GM23338 (cell line): Measurements from ENCODE around the gene CALCOCO1. TPM values are rescaled to one million over a fixed set of nuclear protein-coding genes. Genes with fewer than 3 reads are reported as not detected.

Experiments used
- ATAC-seq: fragments of 200-7000 bp; cut with Tn5 transposase; 3 replicates; pipeline ENCODE4 v1.9.1; 2020
- DNase-seq: peaks from one replicate; pipeline ENCODE4 v3.0.0-alpha.2; 2015; ENCODE audit warnings: low spot score
- H2AFZ ChIP-seq: fragments of 200-600 bp; sonication (generic); 2 replicates; pipeline ENCODE4 v1.8.0; 2016; ENCODE audit warnings: antibody characterized with exemption, mild to moderate bottlenecking, moderate library complexity
- H3F3A ChIP-seq: fragments of 200-600 bp; sonication (generic); replicated peaks from 2 replicates; pipeline ENCODE4 v1.8.0; 2017; ENCODE audit warnings: antibody characterized with exemption, mixed run types, low read depth
- H3K27ac ChIP-seq: fragments of 200-600 bp; sonication (generic); 2 replicates; pipeline ENCODE4 v1.6.1; 2016; ENCODE audit warnings: low read depth
- H3K27me3 ChIP-seq: fragments of 200-600 bp; sonication (generic); 2 replicates; pipeline ENCODE4 v1.8.0; 2016; ENCODE audit warnings: mild to moderate bottlenecking, mixed run types, moderate library complexity; ENCODE audit not compliant: insufficient read depth
- H3K36me3 ChIP-seq: fragments of 200-600 bp; sonication (generic); 2 replicates; pipeline ENCODE4 v1.8.0; 2016; ENCODE audit warnings: mild to moderate bottlenecking; ENCODE audit not compliant: insufficient read depth
- H3K4me1 ChIP-seq: fragments of 200-600 bp; sonication (generic); 2 replicates; pipeline ENCODE4 v1.8.0; 2016; ENCODE audit warnings: mild to moderate bottlenecking, moderate library complexity; ENCODE audit not compliant: insufficient read depth
- H3K4me2 ChIP-seq: fragments of 200-600 bp; sonication (generic); 2 replicates; pipeline ENCODE4 v1.7.1; 2017; ENCODE audit warnings: mixed run types
- H3K4me3 ChIP-seq: fragments of 200-600 bp; sonication (generic); 2 replicates; pipeline ENCODE4 v1.6.1; 2016; ENCODE audit warnings: mixed run types
- H3K79me2 ChIP-seq: fragments of 200-600 bp; sonication (generic); replicated peaks from 2 replicates; pipeline ENCODE4 v1.8.0; 2017; ENCODE audit warnings: mild to moderate bottlenecking; ENCODE audit not compliant: insufficient read depth
- H3K9me2 ChIP-seq: fragments of 200-600 bp; sonication (generic); 2 replicates; pipeline ENCODE4 v1.8.0; 2017; ENCODE audit not compliant: insufficient read depth
- H4K20me1 ChIP-seq: fragments of 200-600 bp; sonication (generic); replicated peaks from 2 replicates; pipeline ENCODE4 v1.8.0; 2017; ENCODE audit warnings: mild to moderate bottlenecking; ENCODE audit not compliant: insufficient read depth
- H3K27ac Mint-ChIP-seq: 2 replicates; pipeline ENCODE4 v1.8.0; 2020; ENCODE audit warnings: inconsistent platforms, mild to moderate bottlenecking, moderate library complexity, mixed read lengths
- H3K27me3 Mint-ChIP-seq: 3 replicates; pipeline ENCODE4 v1.8.0; 2022; ENCODE audit warnings: low read depth, mild to moderate bottlenecking, moderate library complexity, mixed read lengths, inconsistent platforms; ENCODE audit not compliant: insufficient read depth, poor library complexity
- H3K36me3 Mint-ChIP-seq: 3 replicates; pipeline ENCODE4 v1.8.0; 2021; ENCODE audit warnings: low read depth, mild to moderate bottlenecking, inconsistent platforms, moderate library complexity, mixed read lengths
- H3K4me1 Mint-ChIP-seq: 3 replicates; pipeline ENCODE4 v1.8.0; 2020; ENCODE audit warnings: mild to moderate bottlenecking, inconsistent platforms, mixed read lengths
- H3K4me3 Mint-ChIP-seq: 3 replicates; pipeline ENCODE4 v1.8.0; 2021; ENCODE audit warnings: moderate library complexity, mild to moderate bottlenecking, inconsistent platforms, mixed read lengths
- H3K9me3 Mint-ChIP-seq: 3 replicates; pipeline ENCODE4 v1.8.0; 2020; ENCODE audit warnings: moderate library complexity, mild to moderate bottlenecking, inconsistent platforms, mixed read lengths
- CREB1 ChIP-seq: fragments of 250-450 bp; sonication (Bioruptor Pico); IDR thresholded peaks from 2 replicates; pipeline ENCODE4 v1.5.0; 2020; ENCODE audit warnings: low read depth, mild to moderate bottlenecking, moderate library complexity
- EZH2 ChIP-seq: fragments of 200-600 bp; sonication (generic); IDR thresholded peaks from one replicate; pipeline ENCODE4 v1.8.0; 2017; ENCODE audit warnings: antibody characterized with exemption, mild to moderate bottlenecking, low read depth; ENCODE audit not compliant: unreplicated experiment
- NANOG ChIP-seq: IDR thresholded peaks from 2 replicates; pipeline ENCODE4 v1.6.1; 2016; ENCODE audit warnings: antibody characterized with exemption, borderline replicate concordance
- POLR2AphosphoS5 ChIP-seq: IDR thresholded peaks from 2 replicates; pipeline ENCODE4 v1.6.1; 2016; ENCODE audit warnings: antibody characterized with exemption, low read depth
- REST ChIP-seq: IDR thresholded peaks from one replicate; pipeline ENCODE4 v1.6.1; 2018; ENCODE audit warnings: antibody characterized with exemption; ENCODE audit not compliant: unreplicated experiment
- STAT1 ChIP-seq: IDR thresholded peaks from one replicate; pipeline ENCODE4 v1.6.1; 2016; ENCODE audit warnings: antibody characterized with exemption; ENCODE audit not compliant: unreplicated experiment
- polyA plus RNA-seq: library from polyadenylated mRNA; unstranded; fragments of >200 nt; fragmentation: Nextera tagmentation; extraction: Ambion mirVana; gene quantifications from 2 replicates; pipeline ENCODE4 v1.2.1, GENCODE V29; 2016
- total RNA-seq: library from RNA; depleted of rRNA; stranded (reverse); fragments of >200 nt; shearing (Covaris generic); gene quantifications from 2 replicates; pipeline ENCODE4 v1.2.3, GENCODE V29; 2014
- TF ChIP-seq, protein P1 (sequence below): fragments of 250-450 bp; sonication (Bioruptor Pico); IDR thresholded peaks from 2 replicates; pipeline ENCODE4 v1.5.0; 2020; ENCODE audit warnings: mild to moderate bottlenecking, moderate library complexity

CALCOCO1 gene
- total and polyA plus RNA-seq, 2 experiments from 2014 or later = 6.5 to 20.4 TPM

DNA sequence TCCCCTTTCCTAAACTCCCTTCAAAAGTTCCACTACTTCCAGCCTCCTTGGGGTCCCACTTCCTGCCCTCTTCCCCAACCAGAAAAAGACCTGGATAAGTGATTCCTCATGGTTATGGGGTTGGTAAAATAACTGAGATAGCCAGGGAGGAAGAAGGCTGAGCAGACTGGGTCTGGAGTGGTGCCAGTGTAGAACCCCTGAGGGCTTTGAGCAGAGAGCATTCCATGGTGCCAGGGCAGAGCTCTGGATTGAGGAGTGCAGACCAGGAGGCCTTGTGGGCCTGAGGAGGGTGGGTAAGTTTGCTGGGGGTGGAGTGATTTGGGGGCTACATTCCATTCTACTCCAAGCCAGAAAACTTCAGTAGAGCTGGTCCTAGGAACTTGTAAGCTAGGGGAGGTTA lies 34.1 kb upstream of the CALCOCO1 start (continued):
- TF ChIP-seq, protein P1, sequence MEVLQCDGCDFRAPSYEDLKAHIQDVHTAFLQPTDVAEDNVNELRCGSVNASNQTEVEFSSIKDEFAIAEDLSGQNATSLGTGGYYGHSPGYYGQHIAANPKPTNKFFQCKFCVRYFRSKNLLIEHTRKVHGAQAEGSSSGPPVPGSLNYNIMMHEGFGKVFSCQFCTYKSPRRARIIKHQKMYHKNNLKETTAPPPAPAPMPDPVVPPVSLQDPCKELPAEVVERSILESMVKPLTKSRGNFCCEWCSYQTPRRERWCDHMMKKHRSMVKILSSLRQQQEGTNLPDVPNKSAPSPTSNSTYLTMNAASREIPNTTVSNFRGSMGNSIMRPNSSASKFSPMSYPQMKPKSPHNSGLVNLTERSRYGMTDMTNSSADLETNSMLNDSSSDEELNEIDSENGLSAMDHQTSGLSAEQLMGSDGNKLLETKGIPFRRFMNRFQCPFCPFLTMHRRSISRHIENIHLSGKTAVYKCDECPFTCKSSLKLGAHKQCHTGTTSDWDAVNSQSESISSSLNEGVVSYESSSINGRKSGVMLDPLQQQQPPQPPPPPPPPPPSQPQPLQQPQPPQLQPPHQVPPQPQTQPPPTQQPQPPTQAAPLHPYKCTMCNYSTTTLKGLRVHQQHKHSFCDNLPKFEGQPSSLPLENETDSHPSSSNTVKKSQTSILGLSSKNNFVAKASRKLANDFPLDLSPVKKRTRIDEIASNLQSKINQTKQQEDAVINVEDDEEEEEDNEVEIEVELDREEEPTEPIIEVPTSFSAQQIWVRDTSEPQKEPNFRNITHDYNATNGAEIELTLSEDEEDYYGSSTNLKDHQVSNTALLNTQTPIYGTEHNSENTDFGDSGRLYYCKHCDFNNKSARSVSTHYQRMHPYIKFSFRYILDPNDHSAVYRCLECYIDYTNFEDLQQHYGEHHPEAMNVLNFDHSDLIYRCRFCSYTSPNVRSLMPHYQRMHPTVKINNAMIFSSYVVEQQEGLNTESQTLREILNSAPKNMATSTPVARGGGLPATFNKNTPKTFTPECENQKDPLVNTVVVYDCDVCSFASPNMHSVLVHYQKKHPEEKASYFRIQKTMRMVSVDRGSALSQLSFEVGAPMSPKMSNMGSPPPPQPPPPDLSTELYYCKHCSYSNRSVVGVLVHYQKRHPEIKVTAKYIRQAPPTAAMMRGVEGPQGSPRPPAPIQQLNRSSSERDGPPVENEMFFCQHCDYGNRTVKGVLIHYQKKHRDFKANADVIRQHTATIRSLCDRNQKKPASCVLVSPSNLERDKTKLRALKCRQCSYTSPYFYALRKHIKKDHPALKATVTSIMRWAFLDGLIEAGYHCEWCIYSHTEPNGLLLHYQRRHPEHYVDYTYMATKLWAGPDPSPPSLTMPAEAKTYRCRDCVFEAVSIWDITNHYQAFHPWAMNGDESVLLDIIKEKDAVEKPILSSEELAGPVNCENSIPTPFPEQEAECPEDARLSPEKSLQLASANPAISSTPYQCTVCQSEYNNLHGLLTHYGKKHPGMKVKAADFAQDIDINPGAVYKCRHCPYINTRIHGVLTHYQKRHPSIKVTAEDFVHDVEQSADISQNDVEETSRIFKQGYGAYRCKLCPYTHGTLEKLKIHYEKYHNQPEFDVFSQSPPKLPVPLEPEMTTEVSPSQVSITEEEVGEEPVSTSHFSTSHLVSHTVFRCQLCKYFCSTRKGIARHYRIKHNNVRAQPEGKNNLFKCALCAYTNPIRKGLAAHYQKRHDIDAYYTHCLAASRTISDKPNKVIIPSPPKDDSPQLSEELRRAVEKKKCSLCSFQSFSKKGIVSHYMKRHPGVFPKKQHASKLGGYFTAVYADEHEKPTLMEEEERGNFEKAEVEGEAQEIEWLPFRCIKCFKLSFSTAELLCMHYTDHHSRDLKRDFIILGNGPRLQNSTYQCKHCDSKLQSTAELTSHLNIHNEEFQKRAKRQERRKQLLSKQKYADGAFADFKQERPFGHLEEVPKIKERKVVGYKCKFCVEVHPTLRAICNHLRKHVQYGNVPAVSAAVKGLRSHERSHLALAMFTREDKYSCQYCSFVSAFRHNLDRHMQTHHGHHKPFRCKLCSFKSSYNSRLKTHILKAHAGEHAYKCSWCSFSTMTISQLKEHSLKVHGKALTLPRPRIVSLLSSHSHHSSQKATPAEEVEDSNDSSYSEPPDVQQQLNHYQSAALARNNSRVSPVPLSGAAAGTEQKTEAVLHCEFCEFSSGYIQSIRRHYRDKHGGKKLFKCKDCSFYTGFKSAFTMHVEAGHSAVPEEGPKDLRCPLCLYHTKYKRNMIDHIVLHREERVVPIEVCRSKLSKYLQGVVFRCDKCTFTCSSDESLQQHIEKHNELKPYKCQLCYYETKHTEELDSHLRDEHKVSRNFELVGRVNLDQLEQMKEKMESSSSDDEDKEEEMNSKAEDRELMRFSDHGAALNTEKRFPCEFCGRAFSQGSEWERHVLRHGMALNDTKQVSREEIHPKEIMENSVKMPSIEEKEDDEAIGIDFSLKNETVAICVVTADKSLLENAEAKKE (CRISPR knock-in tag) = no peak
- TF ChIP-seq NANOG (no peak), STAT1 (no peak), POLR2AphosphoS5 (no peak), REST (no peak)

GRCh38 chr12:53759261-53759660 lies 32.0 kb upstream of the CALCOCO1 start:
- Histone ChIP-seq H3K36me3 (no peaks in the 10 kb centered on the region), H3K4me3 (no peak overlapping the region), H3K4me1 (peaks cover 36% of the 10 kb centered on the region), H3K27me3 (peaks cover 86% of the 10 kb centered on the region), H3F3A (0 out of 2 replicates have a peak, but pooled peaks cover 8% of the 10 kb centered on the region), H4K20me1 (no peaks in the 10 kb centered on the region), H2AFZ (no peak overlapping the region), H3K9me2 (no peaks in the 10 kb centered on the region), H3K4me2 (no peak overlapping the region), H3K27ac (no peak overlapping the region), H3K79me2 (no peaks in the 10 kb centered on the region)
- no peak for ATAC-seq
- no peak for DNase-seq
- Mint-ChIP-seq H3K4me1 (peaks cover 21% of the 10 kb centered on the region), H3K27ac (no peak overlapping the region), H3K36me3 (no peaks in the 10 kb centered on the region), H3K27me3 (peaks cover 21% of the 10 kb centered on the region), H3K4me3 (no peak overlapping the region; the same call in 2 of the 3 replicates), H3K9me3 (no peaks in the 10 kb centered on the region; the same call in 2 of the 3 replicates)
- no peak for TF ChIP-seq EZH2
- no peak for TF ChIP-seq POLR2AphosphoS5
- TF ChIP-seq CREB1 (CRISPR knock-in tag) = no peak
